DOHH2 (cell line): ENCODE results near the gene SLMAP.

Source experiments
- EZH2phosphoT487 ChIP-seq: fragments of 200-600 bp; sonication (generic); IDR thresholded peaks from 2 replicates; pipeline ENCODE4 v1.6.1; 2017; ENCODE audit warnings: borderline replicate concordance, mild to moderate bottlenecking, antibody characterized with exemption, low read length, moderate library complexity, mixed read lengths
- TF ChIP-seq, protein P1 (sequence below): fragments of 200-600 bp; sonication (generic); IDR thresholded peaks from one replicate; pipeline ENCODE4 v1.5.1; 2014; ENCODE audit warnings: antibody characterized with exemption, mild to moderate bottlenecking, low read depth, low read length; ENCODE audit not compliant: poor library complexity, severe bottlenecking

DNA sequence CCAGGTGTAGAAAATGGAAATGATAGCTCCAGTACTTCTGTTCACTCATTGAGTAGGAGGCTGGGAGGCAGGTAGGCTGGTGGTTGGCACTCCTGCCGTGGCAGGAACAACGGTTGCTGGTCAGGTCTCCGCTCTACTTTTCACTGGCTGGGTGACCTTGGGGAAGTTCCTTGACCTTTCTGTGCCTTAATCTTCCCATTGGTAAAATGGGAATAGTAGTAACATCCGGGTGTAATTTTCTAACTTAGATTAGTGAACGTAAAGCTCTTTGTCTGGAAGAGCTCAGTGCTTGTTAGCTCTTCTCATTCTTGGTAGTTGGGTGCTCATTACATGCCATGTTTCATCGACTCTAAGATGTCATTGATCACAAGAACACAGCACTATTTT, 206.3 kb downstream of the SLMAP start:
- TF ChIP-seq, protein P1, sequence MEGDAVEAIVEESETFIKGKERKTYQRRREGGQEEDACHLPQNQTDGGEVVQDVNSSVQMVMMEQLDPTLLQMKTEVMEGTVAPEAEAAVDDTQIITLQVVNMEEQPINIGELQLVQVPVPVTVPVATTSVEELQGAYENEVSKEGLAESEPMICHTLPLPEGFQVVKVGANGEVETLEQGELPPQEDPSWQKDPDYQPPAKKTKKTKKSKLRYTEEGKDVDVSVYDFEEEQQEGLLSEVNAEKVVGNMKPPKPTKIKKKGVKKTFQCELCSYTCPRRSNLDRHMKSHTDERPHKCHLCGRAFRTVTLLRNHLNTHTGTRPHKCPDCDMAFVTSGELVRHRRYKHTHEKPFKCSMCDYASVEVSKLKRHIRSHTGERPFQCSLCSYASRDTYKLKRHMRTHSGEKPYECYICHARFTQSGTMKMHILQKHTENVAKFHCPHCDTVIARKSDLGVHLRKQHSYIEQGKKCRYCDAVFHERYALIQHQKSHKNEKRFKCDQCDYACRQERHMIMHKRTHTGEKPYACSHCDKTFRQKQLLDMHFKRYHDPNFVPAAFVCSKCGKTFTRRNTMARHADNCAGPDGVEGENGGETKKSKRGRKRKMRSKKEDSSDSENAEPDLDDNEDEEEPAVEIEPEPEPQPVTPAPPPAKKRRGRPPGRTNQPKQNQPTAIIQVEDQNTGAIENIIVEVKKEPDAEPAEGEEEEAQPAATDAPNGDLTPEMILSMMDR: no peak
- TF ChIP-seq EZH2phosphoT487: no peak
